Measurements from ENCODE around the gene KIFAP3. TPM values are rescaled to one million over a fixed set of nuclear protein-coding genes. Genes with fewer than 3 reads are reported as not detected.

Gene KIFAP3
- total and polyA plus RNA-seq, 12 donors, result 16.5 to 84.0 (median 54.0) TPM

DNA sequence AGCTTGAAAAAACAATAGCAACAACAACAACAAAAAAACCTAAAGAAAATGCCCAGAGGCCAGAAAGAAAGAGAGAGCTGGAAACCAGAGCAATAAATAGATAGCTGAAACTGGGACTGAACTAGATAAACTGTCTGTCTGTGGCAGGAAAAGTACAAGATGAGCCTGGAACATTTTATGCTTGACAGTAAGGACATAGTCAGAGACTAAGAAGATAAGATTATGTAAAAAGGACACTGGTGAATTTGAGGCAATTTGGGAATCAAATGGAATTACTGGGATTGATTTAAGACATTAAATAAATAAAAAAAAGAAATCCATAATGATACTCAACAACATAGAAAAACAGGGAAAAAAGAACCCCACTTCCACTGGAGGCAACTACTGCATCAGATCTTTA is 1.7 kb upstream of the KIFAP3 start:
- ATAC-seq, result no peak
- H3K36me3 ChIP-seq, result peaks cover 0 to 6% (median 0%) of the 10 kb centered on the region in 9 donors
- peak overlapping the region in 2 of 10 donors; percentile 88 to 94 for H3K27ac ChIP-seq
- H3K27me3 ChIP-seq, result no peaks in the 10 kb centered on the region
- intact Hi-C loops (cut with DNase I), result loop anchor here in 5 of 10 donors (5.0 to 10.0 kb wide), 8 partner anchors 66 to 459 kb away; partner anchors contain the start of genes GORAB (in 3 of the 5), NTMT2 (in 2 of the 5) and SCYL3 (in 1 of the 5)
- DNase-seq, result no peak
- H3K4me1 ChIP-seq, result peaks cover 0 to 35% (median 26%) of the 10 kb centered on the region in 9 donors
- no peak overlapping the region for H3K4me3 ChIP-seq
- TF ChIP-seq, protein P1, sequence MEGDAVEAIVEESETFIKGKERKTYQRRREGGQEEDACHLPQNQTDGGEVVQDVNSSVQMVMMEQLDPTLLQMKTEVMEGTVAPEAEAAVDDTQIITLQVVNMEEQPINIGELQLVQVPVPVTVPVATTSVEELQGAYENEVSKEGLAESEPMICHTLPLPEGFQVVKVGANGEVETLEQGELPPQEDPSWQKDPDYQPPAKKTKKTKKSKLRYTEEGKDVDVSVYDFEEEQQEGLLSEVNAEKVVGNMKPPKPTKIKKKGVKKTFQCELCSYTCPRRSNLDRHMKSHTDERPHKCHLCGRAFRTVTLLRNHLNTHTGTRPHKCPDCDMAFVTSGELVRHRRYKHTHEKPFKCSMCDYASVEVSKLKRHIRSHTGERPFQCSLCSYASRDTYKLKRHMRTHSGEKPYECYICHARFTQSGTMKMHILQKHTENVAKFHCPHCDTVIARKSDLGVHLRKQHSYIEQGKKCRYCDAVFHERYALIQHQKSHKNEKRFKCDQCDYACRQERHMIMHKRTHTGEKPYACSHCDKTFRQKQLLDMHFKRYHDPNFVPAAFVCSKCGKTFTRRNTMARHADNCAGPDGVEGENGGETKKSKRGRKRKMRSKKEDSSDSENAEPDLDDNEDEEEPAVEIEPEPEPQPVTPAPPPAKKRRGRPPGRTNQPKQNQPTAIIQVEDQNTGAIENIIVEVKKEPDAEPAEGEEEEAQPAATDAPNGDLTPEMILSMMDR (IDR thresholded peaks at IDR 0.05), result no peak
- H3K9me3 ChIP-seq, result peaks cover 0 to 28% (median 12%) of the 10 kb centered on the region in 11 donors

DNA sequence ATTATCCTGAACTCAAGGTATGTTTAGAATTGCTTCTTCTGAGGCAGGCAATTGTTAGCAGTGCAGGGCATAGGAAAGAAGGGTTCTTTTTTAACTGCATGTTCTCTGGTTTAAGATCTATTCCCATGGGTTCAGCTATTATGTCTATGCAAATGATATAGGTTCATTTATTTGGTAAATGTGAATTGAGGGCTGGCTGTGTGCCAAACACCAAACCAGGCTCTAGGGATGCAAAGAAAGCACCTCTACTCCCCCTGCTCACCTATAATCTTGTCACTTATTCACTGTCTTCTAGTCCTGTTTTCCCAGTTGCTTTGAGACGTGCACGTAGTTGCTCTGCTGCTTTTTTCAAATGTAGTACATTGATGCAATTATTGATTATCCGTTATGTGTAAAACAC is 691 bp upstream of the KIFAP3 start:
- H3K27ac ChIP-seq, result peak overlapping the region; percentile 47 to 95 (median 88)
- H3K36me3 ChIP-seq, result peaks cover 0 to 14% (median 0%) of the 10 kb centered on the region in 9 donors
- H3K4me1 ChIP-seq, result peaks cover 0 to 35% (median 26%) of the 10 kb centered on the region in 9 donors
- ATAC-seq (no peak), DNase-seq (no peak)
- H3K27me3 ChIP-seq, result no peaks in the 10 kb centered on the region
- H3K4me3 ChIP-seq, result peak overlapping the region in 9 of 10 donors; percentile 59 to 85 (median 75)
- 70 to 75% methylated on average over 3 of the region's 3 CpGs for WGBS, 2 donors
- intact Hi-C loops (cut with DNase I), result loop anchor here in 5 of 10 donors (5.0 to 10.0 kb wide), 8 partner anchors 67 to 460 kb away; partner anchors contain the start of genes GORAB (in 3 of the 5), NTMT2 (in 2 of the 5) and SCYL3 (in 1 of the 5)
- peaks cover 0 to 38% (median 12%) of the 10 kb centered on the region in 11 donors for H3K9me3 ChIP-seq
- TF ChIP-seq, protein P1 (IDR thresholded peaks at IDR 0.05), result no peak

DNA sequence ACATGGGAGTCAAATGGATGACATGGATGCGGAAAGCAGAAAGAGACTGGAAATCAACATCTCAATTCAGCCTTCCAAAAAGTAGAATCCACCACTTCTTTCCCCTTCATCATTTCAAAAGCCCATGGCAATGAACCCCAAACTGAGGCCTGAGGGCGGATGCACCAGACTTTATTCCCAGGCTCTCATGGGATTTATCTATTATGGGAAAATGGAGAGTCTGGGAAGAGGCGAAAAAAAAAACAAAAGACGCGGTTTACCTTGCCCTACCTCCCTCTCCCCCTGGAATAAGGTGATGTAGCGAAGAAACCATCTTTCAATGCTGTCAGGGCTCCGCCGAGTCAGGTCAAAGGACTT is 624 bp downstream of the KIFAP3 start:
- Histone ChIP-seq H3K9me3 (peaks cover 0 to 37% (median 4%) of the 10 kb centered on the region in 11 donors), H3K36me3 (peaks cover 0 to 14% (median 0%) of the 10 kb centered on the region in 9 donors), H3K4me1 (peaks cover 0 to 39% (median 32%) of the 10 kb centered on the region in 9 donors), H3K27ac (peak overlapping the region; percentile 71 to 95 (median 88)), H3K27me3 (no peaks in the 10 kb centered on the region), H3K4me3 (peak overlapping the region; percentile 59 to 85 (median 75))
- ATAC-seq (peak in 4 of 8 donors; percentile 1 to 19 (median 4)), DNase-seq (no peak)
- TF ChIP-seq, protein P1 (IDR thresholded peaks at IDR 0.05), result no peak
- intact Hi-C loops (cut with DNase I), result loop anchor here in 4 of 10 donors (1.0 to 10.0 kb wide), 6 partner anchors 71 to 461 kb away; partner anchors contain the start of genes GORAB (in 3 of the 4), NTMT2 (in 2 of the 4) and SCYL3 (in 1 of the 4)
- 12 to 15% methylated on average over 8 of the region's 8 CpGs for WGBS, 2 donors

DNA sequence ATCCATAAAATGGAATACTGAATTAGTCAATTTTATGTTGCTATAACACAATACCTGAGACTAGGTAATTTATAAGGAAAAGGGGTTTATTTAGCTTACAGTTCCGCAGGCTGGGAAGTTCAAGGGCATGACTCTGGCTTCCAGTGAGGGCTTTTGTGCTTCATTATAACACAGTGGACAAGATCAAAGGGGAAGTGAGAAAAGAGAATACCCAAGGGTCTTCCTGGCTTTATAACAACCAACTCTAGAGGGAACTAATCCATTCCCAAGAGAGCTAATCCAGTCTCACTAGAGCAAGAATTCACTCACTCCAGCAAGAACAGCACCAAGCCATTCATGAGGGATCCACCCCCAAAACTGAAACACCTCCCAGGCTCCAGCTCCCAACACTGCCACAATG is 3.1 kb downstream of the KIFAP3 start:
- DNase-seq, result no peak
- peaks cover 0 to 14% (median 0%) of the 10 kb centered on the region in 9 donors for H3K36me3 ChIP-seq
- H3K4me1 ChIP-seq, result peaks cover 0 to 63% (median 49%) of the 10 kb centered on the region in 9 donors
- 94 to 100% methylated on average over 1 of the region's 1 CpG for whole genome bisulfite sequencing, 2 donors
- no peak overlapping the region for H3K4me3 ChIP-seq
- ATAC-seq, result no peak
- TF ChIP-seq, protein P1 (IDR thresholded peaks at IDR 0.05), result no peak
- no peak overlapping the region for H3K27ac ChIP-seq
- intact Hi-C loops (cut with DNase I), result loop anchor here in 4 of 10 donors (10.0 kb wide), 5 partner anchors 73 to 463 kb away; partner anchors contain the start of genes GORAB (in 3 of the 4), NTMT2 (in 1 of the 4) and SCYL3 (in 1 of the 4)
- peaks cover 0 to 28% (median 2%) of the 10 kb centered on the region in 11 donors for H3K9me3 ChIP-seq
- H3K27me3 ChIP-seq, result no peaks in the 10 kb centered on the region
